HCEC 1CT (cell line): ENCODE data around the gene PIANP.

Source experiments
- DNase-seq: peaks from one replicate; pipeline ENCODE4 v3.0.0-alpha.2; 2017

PIANP gene

DNA sequence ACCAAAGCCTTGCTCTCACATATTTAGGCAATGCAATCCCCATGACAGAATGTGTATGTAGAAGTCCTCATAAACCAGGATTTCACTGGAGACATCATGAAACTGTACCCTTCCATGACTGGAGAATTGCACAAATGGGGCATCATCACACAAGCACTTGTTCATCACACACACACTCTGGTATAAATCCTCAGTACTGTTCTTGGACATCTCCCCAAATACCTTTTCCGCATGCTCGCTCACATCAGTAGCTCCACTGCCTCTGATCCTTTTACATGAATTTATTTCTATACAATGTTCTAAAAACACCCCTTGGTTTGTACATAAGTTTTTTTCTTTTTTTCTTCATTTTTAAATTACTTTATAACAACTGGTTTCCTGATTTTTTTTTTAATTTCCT is 34.4 kb downstream of the PIANP start:
- DNase-seq = no peak

DNA sequence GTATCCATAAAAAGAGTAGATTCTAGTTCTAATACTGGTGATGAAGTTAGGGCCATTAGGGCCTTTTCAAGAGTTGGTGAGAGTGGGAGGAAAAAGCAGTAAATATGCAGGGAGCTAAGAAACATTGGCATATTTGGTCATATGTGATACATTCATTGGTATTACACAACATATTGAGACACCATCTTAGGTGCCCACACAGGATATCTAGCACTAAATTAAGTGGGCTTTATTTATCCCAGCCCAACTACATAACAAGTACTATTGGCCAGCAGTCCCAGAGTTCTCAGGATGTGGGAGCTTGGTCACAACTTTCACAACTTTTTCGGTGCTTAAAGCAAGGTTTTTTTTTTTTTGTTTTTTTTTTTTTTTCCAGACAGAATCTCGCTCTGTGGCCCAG is 35.7 kb downstream of the PIANP start:
- DNase-seq = peak; percentile 25

DNA sequence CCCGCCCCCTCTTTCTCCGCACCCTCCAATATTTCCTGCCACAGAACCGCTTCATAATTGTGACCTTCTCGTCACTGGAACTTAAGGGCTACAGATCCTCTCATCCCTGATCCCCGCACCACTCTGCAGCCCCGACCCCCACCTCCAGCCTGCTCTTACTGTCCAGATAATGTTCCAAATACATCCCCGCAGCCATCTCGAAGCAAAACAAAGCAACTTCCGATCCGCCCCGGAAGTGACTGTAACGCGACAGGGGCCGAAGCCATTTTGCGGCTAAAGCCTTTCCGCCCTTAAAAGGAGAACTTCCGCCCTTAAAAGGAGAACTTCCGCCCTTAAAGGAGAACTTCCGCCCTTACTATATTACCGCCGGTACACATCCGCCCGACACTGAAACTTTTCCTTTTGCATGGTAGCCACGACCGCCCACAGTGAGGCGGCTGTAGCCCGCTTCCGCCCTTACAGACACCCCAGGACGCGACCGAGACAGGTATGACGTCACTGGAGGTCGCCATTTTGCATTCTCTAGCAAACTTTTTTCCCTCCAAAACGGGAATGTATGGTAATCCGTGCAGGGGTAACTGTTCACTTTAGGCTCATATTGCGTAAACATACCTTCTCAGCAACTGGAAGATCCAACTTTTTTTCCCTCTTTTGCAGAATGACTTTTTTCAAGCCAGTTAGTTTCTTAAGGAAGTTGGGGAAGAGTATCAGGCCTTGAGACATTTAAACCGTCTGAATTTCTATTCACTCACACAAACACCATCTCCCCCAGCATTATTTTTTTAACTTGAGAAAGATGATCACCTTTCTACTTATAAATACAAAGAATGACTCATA is 37.5 kb downstream of the PIANP start, which contains the start of gene ING4:
Gene ING4 (minus strand): TSS at position 214 of the 837 bp plus-strand sequence. CDS start 18 bp downstream, at position 196.
- peak; percentile 100 for DNase-seq

DNA sequence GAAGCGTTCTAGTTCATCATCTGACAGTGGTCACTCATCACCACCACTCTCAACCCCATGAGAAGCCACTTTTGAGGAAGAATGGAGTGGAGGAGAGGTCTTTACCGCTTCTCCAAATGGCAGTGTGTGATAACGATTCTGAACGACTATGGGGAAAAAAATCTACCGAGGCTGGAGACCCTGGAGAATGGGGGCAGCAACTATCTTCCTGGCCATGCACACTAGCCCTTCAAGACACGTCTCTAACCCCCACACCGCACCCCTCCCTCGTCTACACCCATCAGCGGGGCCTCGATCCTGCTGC is 38.1 kb downstream of the PIANP start:
- no peak for DNase-seq

DNA sequence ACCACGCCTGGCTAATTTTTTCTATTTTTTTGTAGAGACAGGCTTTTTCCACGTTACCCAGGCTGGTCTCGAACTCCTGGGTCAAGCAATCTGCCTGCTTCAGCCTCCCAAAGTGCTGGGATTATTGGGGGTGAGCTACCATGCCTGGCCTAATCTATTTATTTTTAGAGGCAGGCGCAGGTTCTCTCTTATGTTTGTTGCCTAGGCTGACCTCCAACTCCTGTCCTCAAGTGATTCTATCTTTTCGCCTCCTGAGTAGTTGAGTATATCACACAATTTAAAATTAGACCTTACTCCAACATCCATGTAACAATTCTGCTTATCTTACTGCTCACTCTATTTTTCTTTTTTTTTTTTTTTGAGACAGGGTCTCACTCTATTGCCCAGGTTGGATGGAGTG is 46.6 kb downstream of the PIANP start:
- DNase-seq = no peak

DNA sequence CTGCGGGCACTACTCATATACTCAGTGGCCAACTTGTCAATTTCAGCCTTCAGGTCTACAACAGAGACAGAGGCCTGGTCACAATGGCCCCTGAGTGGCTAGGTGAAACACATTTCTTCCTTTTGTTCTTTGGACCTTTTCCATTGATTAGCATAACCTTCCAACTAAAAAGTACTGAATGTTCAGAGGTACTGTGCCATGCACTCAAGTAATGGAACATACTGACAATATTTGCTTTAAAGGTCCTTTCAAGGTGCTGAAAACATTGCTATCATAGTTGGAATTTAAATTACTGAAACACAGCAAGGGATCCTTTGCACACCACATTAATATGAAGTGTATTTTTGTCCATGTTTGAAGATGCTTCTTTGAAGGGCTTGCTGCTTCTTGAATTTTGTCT is 47.3 kb downstream of the PIANP start:
- DNase-seq = no peak

DNA sequence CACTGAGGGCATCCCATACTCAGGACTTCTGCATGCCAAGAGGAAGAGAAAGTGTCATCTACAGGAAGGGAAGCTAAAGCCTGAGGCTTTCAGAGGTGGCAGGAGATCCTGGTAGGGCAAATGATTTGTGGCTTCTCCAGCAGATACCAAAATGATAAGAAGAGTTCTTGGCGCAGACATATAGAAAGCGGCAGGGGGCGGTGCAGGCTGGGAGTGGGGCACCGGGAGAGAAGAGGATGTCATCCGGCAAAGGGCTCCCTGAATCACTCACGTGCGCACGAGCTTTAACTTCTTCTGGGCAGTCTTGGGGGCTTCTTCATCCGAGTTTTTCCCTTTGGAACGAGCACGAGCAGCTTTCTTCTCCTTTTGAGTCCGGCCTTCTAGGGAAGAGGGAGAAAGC is 48.2 kb downstream of the PIANP start:
- no peak for DNase-seq

DNA sequence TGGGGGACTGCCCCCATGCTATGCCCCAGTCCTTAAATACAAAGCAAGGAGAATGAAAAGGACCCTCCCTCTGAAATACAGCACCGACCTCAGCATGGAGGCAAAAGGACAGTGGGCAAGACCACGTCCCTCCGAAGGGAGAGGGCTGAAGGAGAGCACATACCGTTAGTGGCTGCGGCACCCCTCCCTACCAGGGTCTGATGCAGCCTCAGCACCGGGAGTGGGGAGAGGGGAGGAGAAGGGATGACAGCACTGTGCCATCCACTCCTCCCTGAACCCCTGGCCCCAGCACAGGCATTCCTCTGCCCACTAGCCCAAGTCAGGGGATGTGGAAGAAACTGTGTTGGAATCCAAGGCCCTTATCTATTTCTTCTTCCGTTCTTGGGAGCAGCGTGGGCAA is 49.8 kb downstream of the PIANP start:
- no peak for DNase-seq

DNA sequence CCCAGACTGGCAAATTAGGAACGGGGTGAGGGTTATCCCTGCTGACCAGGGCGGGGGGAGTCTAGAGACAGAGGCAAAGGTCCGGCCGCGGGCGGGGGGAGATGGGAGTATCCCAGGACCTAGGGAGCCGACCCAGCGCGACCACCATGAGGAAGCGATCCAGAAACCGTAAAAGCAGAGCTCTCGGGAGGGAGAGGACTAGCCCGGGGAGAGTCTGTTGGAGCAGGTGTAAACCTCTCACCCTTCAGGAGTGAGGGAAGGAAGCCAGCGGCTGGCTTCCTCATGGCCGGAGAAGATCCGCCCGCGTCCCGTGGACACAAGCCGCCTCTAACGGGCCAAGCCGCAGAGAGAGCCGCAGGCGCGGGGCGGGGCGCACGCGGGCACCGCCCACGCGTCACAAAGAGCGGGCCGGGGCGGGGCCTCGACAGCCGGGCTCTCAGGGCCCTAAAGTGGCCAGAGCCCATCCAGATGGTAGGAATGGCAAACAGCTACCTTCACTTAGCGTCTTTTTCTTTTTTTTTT is 53.5 kb downstream of the PIANP start, which contains the start of gene ACRBP:
Gene ACRBP (minus strand): TSS at position 350 of the 522 bp plus-strand sequence. CDS start 66 bp downstream, at position 284.
- no peak for DNase-seq

DNA sequence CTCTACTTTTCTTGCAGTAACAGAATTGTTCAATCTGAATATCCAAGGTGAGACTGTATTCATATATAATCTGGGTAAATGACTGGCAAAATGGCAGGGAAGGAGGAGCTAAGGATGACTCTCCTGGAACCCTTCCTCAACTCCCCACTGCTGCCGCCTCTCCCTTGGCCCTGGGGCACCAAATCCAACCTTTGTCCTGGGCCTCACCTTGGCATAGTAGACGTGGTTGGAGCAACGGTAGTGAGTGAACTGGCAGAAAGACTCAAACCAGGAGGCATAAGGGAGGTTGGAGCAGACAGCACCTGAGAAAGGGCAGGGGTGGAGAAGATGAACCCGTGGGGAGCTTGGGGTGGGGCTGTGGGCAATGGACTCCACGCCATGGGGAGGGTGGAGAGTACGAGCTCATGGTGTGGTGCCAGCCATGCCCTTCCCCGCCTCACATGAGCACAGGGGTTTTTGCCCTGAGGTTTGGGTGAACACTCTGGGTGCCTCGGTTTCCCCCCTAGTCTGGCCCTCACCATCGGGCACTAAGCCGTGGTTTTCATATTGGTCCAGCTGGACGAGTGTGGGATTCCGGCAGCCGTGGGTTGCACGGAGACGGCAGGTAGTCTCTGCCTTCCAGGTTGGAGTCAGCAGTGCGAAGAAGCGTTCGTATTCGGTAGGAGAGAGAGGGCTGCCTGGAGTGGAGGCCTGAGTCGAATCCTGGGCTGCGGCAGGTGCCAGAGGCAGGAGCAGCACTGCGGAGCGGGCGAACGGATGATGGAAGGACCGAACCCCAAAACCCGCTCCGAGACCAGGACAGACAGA is 54.1 kb downstream of the PIANP start:
- no peak for DNase-seq

DNA sequence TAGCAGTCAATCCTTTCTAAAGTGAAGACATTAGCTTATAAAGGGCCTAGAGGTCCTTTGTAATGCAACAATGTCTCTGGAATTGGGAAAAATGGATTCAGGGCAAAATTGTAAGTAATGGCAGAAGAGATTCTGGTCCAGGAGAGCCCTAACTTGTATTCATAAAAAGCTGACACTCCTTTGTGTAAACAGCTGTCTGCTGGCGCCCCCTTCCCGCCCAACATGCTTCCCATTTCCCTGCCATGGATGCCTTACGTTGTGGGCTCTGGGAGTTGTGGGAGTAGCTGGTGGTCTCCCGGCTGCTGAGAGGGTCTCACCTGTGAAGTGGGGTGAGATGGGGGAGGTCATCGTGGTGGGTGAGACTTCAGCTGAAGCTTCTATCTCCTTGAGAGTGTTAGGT is 55.7 kb downstream of the PIANP start:
- DNase-seq = no peak

DNA sequence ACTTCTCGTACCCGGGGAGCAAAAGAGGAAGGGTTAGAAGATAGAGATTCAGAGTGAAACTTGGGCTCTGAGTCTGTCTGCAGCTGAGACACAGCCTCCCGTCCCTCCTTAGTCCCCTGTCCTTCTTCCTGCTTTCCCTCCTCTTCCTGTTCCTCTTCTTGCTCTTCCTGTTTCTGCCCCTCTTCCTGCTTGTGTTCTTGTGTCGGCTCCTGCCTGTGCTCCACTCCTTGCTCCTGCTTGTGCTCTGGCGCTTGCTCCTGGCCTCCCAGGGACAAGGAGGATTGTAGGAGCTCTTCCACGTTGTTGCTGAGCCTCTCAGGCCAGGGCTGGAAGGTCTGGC is 56.4 kb downstream of the PIANP start:
- no peak for DNase-seq
